Measurements from ENCODE around the gene ABCA5. TPM values are rescaled to one million over a fixed set of nuclear protein-coding genes. Genes with fewer than 3 reads are reported as not detected.
"Not testable (repeated sequence)": the region's sequence is repeated elsewhere in the genome, so short reads cannot be mapped to it uniquely, and the experiment has no call there.

The ABCA5 gene
- total RNA-seq, 1 donor from 2014 or later = 12.9 TPM

DNA sequence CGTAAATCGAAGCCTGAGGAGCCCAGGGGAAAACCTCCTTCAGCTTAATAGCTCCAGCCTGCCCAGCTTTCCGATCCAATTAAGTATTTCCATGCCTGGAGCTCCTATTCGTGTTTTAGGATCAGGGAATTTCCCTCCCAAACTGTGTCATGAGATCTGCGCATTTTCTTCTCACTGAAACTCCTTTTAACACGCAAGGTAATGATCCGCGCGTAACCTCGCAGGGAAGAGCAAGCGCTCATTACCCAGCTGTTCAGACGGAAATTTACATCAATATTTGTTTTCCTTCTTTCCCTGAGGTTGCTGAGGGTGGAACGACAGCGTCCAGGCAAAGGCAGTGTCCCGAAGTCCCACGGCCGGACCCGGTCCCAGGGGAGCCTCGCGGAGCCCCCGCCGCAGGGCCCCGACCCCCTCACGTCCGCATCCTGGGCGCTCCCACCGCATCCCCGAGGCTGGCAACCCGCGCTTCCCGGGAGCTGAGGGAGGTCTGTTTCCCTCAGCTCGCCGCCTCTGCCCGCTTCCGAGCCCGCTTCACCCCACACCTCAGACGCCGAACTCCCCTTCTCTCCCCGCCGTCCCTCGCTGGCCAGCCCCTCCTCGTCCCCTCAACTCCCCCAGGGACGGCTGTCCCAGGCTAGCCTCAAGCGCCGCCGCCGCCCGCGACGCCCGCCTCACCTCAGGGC lies 415 bp downstream of the ABCA5 start:
- DNase-seq (ENCODE audit: low read depth, low spot score) = no peak

DNA sequence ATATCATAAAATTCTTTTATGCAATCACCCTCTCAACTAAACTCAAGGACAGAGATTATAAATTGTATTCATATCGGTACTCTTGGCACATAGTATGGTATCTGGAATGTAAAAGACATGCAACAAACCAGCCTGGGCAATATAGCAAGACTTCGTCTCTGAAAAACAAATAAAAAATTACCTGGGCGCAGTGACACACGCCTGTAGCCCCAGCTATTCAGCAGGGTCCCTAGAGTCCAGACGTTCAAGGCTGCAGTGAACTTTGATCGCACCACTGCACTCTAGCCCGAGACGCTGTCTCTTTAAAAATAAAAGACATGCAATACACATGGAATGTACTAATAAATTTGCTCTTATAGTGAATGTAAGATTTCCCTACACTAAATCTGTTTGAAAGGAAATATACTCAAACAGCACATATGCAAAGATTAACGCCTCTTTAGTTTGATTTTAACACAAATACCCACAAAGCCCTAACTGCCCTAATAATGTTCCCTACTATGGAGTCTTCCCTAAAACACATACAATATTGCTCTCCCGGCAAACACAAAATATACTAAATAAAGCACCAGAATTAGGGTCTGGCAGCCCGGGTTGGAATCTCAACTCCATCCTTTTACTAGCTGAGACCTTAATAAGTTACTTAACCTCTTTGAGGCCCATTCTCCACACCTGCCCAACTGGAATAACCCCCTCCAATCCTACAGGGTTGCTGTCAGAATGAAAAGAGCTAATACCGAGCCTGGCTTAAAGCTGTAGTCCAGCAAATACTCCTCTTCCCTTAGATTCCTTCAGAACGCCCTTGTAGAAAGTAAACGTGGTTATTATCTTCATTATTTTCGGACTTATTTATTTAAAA lies 1.2 kb downstream of the ABCA5 start:
- no peak for DNase-seq (ENCODE audit: low read depth, low spot score)

- DNase-seq (ENCODE audit: low read depth, low spot score) = no peak
Measured at GRCh38 chr17:69323806-69324205, 3.1 kb downstream of the ABCA5 start.

DNA sequence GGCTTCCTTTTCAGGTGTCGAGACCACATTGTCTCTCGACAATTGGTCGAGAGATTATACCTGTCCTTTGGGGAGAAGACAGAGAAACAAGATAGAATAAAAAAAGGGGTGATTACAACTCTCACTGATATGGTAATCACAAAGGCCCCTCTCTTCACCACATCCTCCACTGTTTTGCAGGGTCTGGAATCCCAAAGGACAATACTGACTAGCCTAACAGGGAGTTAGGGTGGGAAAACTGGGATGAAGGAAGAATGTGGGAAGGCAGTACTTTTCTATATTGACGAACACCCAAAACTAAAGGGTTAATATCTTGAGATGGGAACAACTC lies 6.1 kb downstream of the ABCA5 start:
- no peak for DNase-seq (ENCODE audit: low read depth, low spot score)

GRCh38 chr17:69320210-69320907 lies 6.6 kb downstream of the ABCA5 start:
- no peak for DNase-seq (ENCODE audit: low read depth, low spot score)

- no peak for DNase-seq (ENCODE audit: low read depth, low spot score)
Measured at GRCh38 chr17:69317625-69318024, 9.3 kb downstream of the ABCA5 start.

GRCh38 chr17:69314246-69315065 lies 12.5 kb downstream of the ABCA5 start:
- DNase-seq (ENCODE audit: low read depth, low spot score) = no peak

DNA sequence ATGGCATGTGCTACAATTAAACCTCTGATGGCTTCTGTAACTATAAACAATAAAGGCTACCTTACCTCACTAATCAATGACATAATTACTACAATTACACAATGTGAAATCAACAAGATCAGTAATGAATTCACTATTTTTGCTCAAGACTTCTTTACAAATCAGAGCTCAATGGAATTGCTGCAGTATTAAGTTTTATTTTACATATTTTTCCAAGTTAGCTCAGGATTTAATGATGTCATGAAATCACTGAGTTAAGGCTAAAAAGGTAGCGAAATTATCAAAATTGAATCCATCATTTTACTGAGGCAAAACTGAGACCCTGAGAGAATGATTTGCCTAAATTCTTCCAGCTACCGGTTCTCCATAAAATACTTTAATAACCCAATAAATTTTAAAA lies 21.8 kb downstream of the ABCA5 start:
- no peak for DNase-seq (ENCODE audit: low read depth, low spot score)

DNA sequence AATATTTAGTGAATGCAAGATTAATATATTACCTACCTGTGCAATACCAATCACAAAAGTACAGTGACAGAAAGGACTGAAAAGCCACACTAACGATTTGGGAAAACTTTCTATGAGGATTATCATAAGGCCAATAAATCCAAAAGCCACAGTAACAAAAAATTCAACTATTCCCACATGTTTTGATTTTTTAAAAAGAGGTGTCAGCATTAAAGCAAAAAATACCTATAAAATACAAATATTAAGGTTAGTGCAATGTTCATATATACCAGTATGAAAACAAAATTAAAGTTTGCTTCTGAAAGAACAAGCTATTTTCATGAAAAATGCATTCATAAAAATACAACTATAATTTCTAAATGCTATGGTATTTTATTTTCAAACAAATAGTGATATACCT lies 24.3 kb downstream of the ABCA5 start:
- DNase-seq (ENCODE audit: low read depth, low spot score) = no peak

- DNase-seq (ENCODE audit: low read depth, low spot score) = no peak
Measured at GRCh38 chr17:69300222-69300621, 26.7 kb downstream of the ABCA5 start.

DNA sequence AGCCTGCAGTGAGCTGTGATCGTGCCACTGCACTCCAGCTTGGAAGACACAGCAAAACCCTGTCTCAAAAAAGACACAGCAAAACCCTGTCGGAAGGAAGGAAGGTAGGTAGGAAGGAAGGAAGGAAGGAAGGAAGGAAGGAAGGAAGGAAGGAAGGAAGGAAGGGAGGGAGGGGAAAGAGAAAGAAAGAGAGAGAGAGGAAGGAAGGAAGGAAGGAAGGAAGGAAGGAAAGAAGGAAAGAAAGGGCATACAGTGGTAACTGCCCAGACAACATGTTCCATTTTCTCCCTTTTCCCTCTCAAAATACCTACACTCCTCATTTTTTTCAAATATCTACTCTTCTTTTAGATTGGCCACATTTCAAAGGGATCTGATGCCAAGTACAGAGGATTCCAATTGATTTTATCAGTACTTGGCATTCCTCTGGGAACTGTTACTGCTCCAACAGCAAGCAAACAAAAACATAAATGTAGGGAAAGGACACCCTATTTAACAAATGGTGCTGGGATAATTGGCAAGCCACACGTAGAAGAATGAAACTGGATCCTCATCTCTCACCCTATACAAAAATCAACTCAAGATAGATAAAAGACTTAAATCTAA lies 28.7 kb downstream of the ABCA5 start:
- DNase-seq (ENCODE audit: low read depth, low spot score) = not testable (repeated sequence)

GRCh38 chr17:69287168-69287567 lies 39.8 kb downstream of the ABCA5 start:
- no peak for DNase-seq (ENCODE audit: low read depth, low spot score)

DNA sequence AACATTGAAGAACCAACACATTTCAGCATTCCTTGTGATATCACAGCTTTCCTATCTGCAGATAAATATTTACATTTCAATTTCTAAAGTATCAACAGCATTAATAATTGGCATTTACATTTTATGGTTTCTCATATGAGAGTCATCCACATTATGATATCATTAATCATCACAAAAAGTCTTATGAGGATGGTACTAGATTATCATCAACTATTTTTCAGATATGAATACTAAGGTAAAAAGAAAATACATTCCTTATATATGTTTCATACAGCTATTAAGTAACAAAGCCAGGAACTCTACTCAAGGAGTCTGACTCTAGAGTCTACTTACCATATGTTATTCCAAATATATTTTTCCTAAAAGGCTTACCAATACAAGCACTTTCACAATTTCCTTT lies 40.7 kb downstream of the ABCA5 start:
- no peak for DNase-seq (ENCODE audit: low read depth, low spot score)

GRCh38 chr17:69284646-69285045 lies 42.3 kb downstream of the ABCA5 start:
- no peak for DNase-seq (ENCODE audit: low read depth, low spot score)

DNA sequence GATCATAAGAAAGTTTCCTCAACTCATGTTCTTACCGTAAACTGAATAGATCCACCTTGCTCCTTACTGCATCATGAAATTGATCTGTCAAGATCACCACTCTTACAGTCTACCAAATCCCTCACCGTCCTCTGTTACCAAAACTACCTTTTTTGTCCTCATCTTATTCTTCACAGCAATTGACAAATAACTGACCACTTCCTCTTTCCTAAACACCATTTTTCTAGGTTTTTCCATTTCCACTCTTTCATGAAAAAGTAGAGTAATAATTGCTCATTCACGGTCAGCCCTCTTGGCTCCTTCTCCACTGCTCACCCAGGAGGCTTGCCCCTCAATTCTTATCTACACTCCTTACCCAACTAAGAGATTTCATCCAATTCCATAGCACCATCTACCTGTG lies 44.9 kb downstream of the ABCA5 start:
- DNase-seq (ENCODE audit: low read depth, low spot score) = no peak

DNA sequence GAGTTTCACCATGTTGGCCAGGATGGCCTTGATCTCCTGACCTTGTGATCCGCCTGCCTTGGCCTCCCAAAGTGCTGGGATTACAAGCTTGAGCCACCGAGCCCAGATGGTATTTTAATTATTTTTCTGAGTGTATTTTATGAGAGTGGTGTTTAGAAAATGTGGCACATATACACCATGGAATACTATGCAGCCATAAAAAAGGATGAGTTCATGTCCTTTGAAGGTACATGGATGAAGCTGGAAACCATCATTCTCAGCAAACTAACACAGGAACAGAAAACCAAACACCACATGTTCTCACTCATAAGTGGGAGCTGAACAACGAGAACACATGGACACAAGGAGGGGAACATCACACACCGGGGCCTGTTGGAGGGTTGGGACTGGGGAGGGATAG lies 50.7 kb downstream of the ABCA5 start:
- not testable (repeated sequence) for DNase-seq (ENCODE audit: low read depth, low spot score)

GRCh38 chr17:69275751-69276150 lies 51.2 kb downstream of the ABCA5 start:
- DNase-seq (ENCODE audit: low read depth, low spot score) = no peak

DNA sequence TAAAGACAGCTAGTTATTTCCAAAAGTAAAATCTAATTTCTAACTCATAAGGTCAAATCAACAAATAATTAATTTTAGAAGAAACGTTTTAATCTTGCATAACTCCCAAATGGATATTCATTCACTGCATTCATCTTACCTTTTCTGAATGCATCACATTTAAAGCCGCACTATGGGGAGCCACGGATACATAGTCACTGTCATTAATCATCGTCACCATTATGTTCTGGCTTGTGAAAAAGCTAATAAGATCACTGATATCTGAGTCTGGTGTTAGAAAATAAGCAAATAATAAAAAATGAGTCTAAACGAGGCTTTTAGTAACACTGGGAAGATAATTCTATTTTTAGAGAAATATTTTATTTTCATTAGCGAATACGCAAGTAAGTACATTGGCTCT lies 55.9 kb downstream of the ABCA5 start:
- DNase-seq (ENCODE audit: low read depth, low spot score) = no peak

GRCh38 chr17:69269131-69269998 lies 57.6 kb downstream of the ABCA5 start:
- peak; percentile 29 for DNase-seq (ENCODE audit: low read depth, low spot score)

DNA sequence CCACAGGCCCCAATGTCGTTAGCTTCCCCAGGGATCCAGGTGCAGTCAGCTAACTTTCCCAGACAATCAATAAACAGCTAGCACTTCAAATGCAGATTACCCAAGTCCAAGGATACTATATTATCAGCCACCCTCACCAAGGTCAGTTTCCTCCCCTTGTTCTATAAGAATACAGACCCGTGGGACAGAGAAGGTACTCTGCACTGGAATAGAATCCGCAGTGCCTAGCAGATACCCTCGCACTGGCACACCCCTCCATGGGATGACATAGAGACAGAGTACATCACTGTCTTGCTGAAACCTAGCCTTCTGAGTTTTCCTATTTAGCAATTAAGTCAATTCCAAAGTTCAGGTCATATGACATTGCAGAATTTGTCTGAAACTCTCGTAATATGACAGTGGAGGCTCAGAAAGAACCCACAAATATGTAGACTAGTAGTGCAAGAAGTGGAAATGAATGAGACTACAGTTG lies 58.4 kb downstream of the ABCA5 start:
- no peak for DNase-seq (ENCODE audit: low read depth, low spot score)
